ENCODE measurements around the gene OR9A4. TPM values are rescaled to one million over a fixed set of nuclear protein-coding genes. Genes with fewer than 3 reads are reported as not detected.

OR9A4 gene
- total RNA-seq, 4 donors from 2014 or later, result 0.21 to 0.49 TPM; not detected in 2

GRCh38 chr7:141928146-141928844 lies 12.1 kb downstream of the OR9A4 start:
- intact Hi-C loops (cut with DNase I; ENCODE audit: low total_unique reads), result no loop called here
- Histone ChIP-seq H3K4me1 (no peaks in the 10 kb centered on the region), H3K27me3 (no peaks in the 10 kb centered on the region), H3K9me3 (no peaks in the 10 kb centered on the region), H3K4me3 (no peak overlapping the region), H3K27ac (no peak overlapping the region), H3K36me3 (no peaks in the 10 kb centered on the region)
- DNase-seq, result no peak
- TF ChIP-seq CTCF (IDR thresholded peaks at IDR 0.05), result no peak
- TF ChIP-seq POLR2A (IDR thresholded peaks at IDR 0.05), result no peak

GRCh38 chr7:141928845-141929195 lies 12.6 kb downstream of the OR9A4 start:
- no peak for TF ChIP-seq POLR2A (IDR thresholded peaks at IDR 0.05)
- TF ChIP-seq CTCF (IDR thresholded peaks at IDR 0.05), result no peak
- Histone ChIP-seq H3K9me3 (no peaks in the 10 kb centered on the region), H3K27ac (no peak overlapping the region), H3K4me1 (no peaks in the 10 kb centered on the region), H3K27me3 (no peaks in the 10 kb centered on the region), H3K4me3 (no peak overlapping the region), H3K36me3 (no peaks in the 10 kb centered on the region)
- intact Hi-C loops (cut with DNase I; ENCODE audit: low total_unique reads), result no loop called here
- no peak for DNase-seq

GRCh38 chr7:141930211-141930610 lies 14.0 kb downstream of the OR9A4 start:
- Histone ChIP-seq H3K27me3 (no peaks in the 10 kb centered on the region), H3K36me3 (no peaks in the 10 kb centered on the region), H3K4me1 (no peaks in the 10 kb centered on the region), H3K9me3 (no peaks in the 10 kb centered on the region), H3K4me3 (no peak overlapping the region), H3K27ac (no peak overlapping the region)
- TF ChIP-seq POLR2A (IDR thresholded peaks at IDR 0.05) (no peak), CTCF (IDR thresholded peaks at IDR 0.05) (no peak)
- DNase-seq, result no peak
- intact Hi-C loops (cut with DNase I; ENCODE audit: low total_unique reads), result no loop called here

- no peak for DNase-seq
- Histone ChIP-seq H3K9me3 (no peaks in the 10 kb centered on the region), H3K27me3 (no peaks in the 10 kb centered on the region), H3K27ac (no peak overlapping the region), H3K36me3 (no peaks in the 10 kb centered on the region), H3K4me3 (no peak overlapping the region), H3K4me1 (no peaks in the 10 kb centered on the region)
- intact Hi-C loops (cut with DNase I; ENCODE audit: low total_unique reads), result no loop called here
- TF ChIP-seq POLR2A (IDR thresholded peaks at IDR 0.05) (no peak), CTCF (IDR thresholded peaks at IDR 0.05) (no peak)
These were observed 24.9 kb downstream of the OR9A4 start for GRCh38 chr7:141941075-141941474.

- no peaks in the 10 kb centered on the region for H3K27me3 ChIP-seq
- TF ChIP-seq POLR2A (IDR thresholded peaks at IDR 0.05), result no peak
- no peak for TF ChIP-seq CTCF (IDR thresholded peaks at IDR 0.05)
- no peaks in the 10 kb centered on the region for H3K9me3 ChIP-seq
- no peaks in the 10 kb centered on the region for H3K4me1 ChIP-seq
- DNase-seq, result no peak
- no peaks in the 10 kb centered on the region for H3K36me3 ChIP-seq
- intact Hi-C loops (cut with DNase I; ENCODE audit: low total_unique reads), result no loop called here
- no peak overlapping the region for H3K27ac ChIP-seq
- no peak overlapping the region for H3K4me3 ChIP-seq
These were observed 27.6 kb downstream of the OR9A4 start for GRCh38 chr7:141943846-141944245.

Data from uterus (tissue), 4 donors.